GM21360 (cell line): ENCODE measurements around the gene USP2.
"Not testable (repeated sequence)": the region's sequence is repeated elsewhere in the genome, so short reads cannot be mapped to it uniquely, and the experiment has no call there.

ENCODE experiments used
- ATAC-seq: cut with Tn5 transposase; IDR thresholded peaks from one replicate; pipeline ENCODE4 v1.9.1; 2021; ENCODE audit warnings: mild to moderate bottlenecking, moderate library complexity; ENCODE audit not compliant: unreplicated experiment

USP2 gene

DNA sequence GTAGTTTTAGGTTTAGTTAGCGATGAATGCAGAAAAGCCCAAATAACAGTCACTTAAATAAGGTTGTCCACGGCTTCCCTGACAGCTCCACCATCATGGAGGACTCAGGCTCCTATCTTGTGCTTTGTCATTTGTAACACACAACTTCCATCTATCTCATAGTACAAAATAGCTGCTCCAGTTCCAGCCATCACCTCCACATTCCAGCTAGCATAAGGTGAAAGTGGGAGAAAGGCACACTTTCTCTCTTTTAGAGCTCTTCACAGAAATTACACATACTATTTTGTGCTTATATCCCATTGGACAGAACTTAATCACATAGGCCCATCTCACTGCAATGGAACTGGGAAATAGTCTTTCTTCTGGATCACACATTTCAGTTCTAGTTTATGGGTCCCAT lies 32.8 kb upstream of the USP2 start:
- no peak for ATAC-seq

DNA sequence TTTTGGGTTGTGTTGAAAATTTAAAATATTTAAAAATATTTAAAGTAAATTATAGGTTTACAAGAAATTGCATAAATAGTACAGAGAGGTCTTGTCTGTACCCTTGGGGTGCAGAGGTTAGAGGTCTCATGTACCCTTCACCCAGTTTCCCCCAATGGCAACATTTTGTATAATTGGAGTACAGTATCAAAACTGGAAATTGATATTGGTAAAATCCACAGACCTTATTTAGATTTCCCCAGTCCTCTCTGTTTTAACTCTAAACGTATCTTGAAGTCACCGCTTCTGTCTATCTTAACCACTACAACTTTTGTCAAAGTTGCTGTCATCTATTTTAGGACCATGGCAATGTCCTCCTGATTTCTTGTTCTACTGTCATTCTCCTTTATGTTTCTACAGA lies 30.6 kb upstream of the USP2 start:
- no peak for ATAC-seq

DNA sequence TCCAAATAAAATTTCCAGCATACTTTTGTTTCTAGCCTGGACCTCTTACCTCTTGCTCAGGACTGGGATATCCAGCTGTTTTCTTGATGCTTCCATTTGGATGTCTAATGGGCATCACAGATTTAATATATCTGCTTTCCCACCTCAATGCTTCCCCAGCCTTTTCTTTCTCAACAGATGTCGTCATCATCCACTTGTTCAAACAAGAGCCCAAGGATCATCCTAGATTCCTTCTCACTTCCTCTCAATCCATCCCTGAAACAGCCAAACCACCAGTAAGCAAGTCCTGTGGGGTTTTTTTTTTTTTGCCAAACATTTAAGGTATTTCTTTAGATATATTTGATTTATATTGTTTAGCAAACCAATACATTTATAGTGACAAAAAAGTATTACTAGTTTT lies 29.0 kb upstream of the USP2 start:
- no peak for ATAC-seq

DNA sequence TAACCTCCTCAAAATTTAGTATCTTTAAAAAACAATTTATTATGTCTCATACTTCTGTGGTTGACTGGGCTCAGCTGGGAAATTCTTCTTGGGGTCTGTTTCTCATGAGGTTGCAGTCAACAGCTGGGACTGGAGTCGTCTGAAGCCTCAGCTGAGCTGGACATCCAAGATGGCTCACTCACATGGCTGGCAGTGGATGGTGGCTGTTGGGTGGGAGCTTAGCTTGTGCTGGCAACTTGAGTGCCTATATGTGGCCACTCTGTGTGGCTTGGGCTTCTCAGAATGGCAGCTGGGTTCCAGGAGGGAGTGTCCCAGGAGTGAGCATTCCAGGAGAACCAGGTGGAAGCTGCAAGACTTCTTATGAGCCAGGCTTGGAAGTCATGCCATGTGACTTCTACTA lies 28.2 kb upstream of the USP2 start:
- ATAC-seq: no peak

DNA sequence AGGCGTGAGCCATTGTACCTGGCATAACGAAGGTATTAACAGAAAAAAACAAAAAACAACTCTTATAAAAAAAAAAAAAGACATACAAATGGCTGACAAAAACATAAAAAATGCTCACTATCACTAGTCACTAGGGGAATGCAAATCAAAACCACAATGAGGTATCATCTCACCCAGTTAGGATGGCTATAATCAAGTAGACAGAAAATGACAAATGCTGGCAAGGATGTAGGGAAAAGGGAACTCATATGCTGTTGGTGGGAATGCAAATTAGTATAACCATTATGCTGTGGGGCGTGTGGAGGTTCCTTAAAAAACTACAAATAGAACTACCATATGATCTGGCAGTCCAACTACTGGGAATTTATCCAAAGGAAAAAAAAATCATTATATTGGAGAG lies 24.5 kb upstream of the USP2 start:
- ATAC-seq: no peak

DNA sequence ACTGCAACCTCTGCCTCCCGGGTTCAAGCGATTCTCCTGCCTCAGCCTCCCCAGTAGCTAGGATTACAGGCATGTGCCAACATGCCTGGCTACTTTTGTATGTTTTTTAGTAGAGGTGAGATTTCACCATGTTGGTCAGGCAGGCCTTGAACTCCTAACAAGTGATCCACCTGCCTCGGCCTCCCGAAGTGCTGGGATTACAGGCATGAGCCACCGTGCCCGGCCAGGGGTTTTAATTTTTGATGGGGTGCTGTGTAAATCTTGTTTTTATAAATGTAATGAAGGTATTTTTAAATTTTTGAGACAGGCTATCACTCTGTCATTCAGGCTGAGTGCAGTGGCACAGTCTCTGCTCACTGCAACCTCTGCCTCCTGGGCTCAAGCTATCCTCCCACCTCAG lies 24.0 kb upstream of the USP2 start:
- not testable (repeated sequence) for ATAC-seq

DNA sequence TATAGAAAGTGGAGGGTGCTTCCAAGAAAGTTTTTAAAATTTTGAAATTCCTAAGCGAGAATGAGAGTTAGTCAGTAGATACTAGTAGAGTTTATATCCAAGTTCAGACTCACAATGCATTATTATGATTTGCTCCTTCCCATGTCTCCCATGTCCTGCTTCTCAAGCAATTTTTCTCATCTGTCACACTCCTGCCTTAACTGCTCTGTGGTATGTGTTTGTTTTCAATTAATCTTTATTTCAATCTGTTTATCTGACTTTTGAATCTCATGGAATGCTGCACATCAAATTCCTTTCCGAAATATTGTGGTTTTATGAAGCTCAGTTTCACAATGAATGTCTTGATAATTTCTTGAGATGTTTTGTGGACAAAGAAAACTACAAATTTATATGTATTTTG lies 23.4 kb upstream of the USP2 start:
- no peak for ATAC-seq

DNA sequence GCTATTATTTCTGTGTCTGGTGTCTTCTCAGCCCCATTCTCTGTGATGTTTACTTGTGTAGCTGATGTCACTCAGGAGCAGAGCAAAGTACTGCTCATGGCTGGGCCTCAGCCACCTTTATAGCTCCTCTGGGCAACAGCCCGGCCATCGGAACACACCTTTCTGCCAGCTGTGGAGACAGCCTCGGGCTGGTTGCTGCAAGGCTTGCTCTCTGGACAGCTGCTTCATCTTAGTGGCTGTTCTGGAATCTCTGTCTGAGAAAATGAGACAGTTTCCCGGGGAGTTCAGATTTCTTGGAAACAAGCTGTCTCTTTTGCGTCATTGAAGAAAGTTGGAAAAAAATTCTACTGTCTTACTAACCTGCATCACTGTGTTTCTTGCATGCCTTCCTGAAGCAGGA lies 21.5 kb upstream of the USP2 start:
- no peak for ATAC-seq

DNA sequence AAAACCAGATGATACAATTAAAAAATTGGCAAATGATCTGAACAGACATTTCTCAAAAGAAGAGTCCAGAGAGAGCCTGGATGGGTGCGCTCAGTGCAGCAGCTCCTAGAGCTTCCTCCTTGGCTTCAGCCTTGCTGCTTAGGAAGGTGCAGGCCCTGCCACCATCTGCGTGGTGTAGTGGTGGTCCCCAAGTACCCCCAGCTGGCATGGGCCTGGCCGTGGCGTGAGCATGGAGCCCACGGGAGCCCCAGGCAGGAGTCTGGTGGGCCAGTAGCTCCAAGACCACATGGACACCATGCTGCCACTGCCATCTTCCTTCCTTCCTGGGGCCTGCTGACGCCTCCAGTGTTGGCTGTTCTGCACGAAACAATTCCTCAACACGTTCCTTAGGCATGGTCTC lies 21.0 kb upstream of the USP2 start:
- no peak for ATAC-seq

DNA sequence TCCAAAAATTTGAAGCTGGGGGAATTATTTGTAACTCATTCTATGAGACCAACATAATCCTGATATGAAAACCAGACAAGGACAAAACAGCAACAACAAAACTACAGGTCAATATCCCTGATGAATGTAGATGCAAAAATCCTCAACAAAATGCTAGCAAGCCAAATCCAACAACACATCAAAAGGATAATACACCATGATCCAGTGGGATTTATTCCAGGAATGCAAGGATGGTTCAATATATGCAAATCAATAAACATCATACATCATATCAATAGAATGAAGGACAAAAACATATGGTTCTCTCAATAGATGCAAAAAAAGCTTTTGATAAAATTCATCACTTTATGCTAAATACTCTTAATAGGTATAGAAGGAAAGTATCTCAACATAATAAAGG lies 19.4 kb upstream of the USP2 start:
- no peak for ATAC-seq

DNA sequence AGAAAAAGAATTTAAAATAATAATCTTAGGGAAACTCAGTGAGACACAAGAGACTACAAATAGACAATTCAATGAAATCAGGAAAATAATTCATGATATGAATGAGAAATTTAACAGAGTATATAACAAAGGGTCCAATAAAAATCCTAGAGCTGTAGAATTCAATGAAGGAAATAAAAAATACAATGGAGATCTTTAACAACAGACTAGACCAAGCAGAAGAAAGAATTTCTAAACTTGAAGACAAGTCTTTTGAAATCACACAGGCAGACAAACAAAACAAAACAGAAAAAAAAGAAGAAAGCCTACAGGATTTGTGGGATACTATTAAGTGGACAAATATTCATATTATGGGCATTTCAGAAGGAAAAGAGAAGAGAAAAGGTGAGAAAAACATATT lies 16.2 kb upstream of the USP2 start:
- no peak for ATAC-seq

DNA sequence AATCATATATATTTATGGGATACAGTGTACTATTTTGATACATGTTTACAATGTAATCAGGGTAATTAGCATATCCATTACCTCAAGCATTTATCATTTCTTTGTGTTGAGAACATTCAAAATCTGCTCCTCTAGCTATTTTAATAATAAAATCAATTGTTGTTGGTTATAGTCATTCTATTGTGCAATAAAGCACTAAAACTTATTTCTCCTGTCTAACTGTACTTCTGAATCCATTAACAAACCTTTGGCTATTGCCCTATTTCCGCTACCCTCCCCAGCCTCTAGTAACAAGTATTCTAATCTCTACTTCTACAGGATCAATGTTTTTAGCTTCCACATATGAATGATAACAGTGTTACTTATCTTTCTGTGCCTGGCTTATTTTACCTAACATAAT lies 15.3 kb upstream of the USP2 start:
- no peak for ATAC-seq

DNA sequence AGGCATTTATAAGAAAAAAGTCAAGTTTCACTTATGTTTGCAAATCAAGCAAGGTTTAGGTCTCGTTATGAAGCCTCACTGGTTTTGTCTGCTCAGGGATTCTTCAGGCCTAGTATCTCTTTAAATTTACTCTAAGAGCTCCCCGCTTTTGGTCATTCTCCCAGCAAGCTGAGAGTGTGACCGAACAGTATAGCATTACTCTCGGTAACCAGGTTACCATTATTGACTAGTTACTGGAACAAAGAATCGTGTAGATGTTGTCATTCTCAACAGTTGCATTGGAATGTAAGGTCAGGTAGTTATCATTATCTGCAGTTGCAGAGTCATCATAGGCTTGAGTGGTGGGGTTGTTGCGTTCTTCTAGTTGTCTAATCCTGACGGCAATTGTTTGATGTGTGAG lies 9.8 kb upstream of the USP2 start:
- ATAC-seq: no peak

DNA sequence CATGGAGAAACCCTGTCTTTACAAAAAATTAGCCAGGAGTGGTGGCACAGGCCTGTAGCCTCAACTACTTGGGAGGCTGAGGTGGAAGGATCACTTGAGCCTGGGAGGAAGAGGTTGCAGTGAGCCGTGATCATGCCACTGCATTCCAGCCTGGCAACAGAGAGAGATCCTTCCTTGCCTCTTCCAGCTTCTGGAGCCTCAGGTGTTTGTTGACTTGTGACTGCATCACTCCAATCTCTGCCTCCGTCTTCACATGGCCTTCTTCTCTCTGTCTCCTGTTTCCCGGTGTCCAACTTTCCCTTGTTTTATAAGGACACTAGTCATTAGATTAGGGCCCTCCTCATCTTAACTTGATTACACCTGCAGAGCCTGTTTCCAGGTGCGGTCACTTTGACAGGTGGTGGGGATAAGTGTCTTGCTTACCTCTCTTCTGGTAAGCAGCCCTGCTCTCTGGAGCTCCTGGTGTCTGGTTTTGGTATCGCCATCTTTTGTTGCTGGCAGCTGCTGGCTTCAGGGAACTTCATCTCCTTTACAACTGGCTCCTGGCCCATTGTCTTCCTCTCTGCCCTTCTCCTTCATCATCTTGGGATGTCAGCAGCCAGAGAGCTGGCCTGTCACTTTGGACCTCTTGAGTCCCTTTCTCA lies 8.2 kb upstream of the USP2 start:
- ATAC-seq: no peak

DNA sequence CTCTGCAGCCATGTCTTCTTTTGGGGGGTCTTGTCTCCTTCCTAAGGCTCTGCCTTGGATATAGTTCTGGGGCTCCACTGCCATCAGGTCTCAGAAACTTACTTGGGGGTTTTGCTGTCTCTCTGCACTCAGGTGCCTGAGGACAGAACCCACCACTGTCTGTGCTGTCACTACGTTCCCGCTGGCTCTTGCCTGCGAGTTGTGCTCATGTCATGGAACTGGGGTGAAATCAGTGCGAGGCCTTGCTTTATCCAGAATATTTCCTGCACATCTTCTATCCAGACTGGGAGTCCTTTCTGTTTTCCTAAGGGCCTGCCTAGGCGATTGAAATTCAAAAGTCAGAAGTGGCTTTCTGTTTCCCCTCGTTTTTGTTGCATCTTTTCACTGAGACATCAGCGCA lies 6.6 kb upstream of the USP2 start:
- ATAC-seq: no peak

DNA sequence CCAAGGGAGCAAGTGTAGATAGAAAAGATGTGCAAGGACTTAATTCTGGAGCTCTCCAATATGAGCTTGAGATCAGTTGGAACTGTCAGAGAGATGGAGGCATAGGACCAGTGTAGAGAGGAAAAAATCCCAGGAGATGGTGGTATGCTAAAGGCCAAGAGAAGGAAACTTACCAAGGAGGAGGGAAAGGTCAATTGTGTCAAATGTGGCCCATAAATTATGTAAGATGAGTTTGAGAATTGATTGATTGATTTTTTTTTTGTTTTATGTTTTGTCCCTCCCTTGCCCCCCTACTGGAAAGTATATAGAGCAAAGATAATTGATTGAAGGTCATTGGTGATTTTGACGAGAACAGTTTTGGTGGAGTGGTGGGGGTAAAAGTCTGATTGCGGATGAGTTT lies 2.8 kb upstream of the USP2 start:
- ATAC-seq: no peak

DNA sequence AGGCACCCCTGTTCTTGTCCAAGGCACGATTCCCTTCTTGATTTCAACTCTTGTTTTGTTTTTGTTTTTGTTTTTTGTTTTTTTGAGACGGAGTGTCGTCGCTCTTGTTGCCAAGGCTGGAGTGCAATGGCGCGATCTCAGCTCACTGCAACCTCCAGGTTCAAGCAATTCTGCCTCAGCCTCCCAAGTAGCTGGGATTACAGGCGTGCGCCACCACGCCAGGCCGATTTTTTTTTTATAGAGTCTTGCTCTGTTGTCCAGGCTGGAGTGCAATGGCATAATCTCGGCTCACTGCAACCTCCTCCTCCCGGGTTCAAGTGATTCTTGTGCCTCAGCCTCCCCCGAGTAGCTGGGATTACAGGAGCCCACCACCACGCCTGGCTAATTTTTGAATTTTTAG lies 1.0 kb upstream of the USP2 start:
- not testable (repeated sequence) for ATAC-seq

DNA sequence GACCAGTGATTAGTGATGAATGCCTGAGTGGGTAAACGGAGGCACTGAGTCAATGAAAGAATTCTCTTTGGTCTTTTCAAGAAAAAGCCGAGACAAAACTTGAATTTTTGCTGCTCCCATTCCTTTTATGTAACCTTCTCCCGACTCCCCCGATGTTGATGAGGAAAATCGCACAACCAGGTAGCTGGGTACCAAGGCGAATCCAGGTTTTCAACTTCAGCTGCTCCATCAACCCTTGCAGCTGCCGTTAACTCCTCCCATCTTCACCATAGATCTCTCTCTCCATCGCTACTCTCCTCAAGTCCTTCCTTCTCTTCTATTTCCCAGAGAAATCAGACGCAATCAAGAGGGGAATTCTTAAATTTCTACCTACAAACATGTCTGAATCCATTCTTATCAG lies 611 bp upstream of the USP2 start:
- ATAC-seq: no peak

DNA sequence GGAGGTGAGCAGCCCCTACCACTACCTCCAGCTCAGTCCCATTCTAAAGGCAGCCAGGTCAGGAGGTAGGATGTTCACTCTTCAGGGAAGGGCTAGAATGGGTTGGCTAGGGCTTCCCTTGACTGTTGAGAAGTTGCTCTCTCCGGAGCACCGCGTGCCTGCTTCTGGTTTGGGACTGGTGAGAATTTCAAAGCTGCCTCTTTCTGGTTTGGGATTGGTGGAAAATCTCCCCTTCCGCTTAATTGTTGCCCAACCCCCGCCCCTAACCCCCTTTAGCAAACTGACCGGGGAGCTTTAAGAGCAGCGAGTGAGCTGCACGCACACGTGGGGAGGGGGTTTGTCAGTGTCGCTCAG lies 686 bp downstream of the USP2 start:
- no peak for ATAC-seq

DNA sequence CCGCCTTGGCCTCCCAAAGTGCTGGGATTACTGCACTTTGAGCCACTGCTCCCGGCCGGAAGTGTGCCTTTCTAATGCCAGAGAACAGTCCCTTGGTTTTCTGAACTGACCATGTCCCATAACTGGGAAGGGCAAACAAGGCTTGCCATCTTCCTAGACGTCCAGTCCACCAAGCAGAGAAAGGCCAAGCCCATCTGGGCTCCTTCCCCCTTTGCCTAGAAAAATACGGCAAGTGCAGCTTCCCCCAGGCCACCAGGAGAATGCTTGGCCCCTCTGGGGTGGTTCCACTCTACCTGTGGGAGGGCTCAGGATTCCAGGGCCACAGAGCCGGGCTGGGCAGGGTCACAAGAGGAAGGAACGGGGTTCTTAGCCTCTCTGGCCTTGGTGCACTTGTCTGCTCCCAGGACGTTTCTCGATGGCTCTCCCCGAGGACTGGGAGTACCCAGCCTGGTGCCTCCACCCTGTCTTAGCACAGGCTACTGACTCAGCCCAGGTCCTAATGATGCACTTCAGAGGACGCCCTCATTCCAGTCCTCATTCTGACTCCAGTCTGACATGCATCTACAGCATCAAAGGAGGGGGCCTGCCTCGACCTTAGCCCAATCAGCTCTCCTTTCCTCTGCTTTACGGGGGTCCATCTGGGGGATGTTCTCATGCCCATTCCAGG lies 1.2 kb downstream of the USP2 start:
- ATAC-seq: no peak

DNA sequence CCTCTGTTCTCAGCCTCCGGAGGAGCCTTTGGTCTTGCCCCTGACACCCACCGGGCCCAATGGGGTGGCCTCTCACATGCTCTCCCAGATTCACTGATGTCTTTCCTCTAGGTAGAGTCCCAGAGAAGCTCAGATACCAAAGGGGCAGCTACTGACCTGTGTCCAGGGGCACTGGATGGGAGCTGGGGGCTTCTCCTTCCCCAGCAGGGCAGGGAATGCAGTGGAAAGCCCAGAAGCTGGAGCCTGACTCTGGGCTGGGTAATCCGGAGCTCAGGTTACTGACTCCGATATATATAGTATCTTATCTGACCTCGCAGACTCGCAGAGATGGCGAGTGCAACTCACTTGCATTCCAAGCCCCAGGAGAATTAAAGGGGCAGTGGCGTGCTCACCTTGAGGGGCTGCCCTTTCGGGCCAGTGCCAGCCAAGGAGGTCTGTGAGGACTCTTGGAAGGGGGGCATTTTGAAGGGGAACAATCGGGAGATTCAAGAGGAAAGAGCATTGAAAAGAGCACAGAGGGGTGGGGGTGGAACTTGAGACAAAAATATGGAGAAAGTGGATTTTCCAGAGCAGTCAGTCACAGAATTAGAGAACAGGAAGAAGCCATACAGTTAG lies 2.5 kb downstream of the USP2 start:
- no peak for ATAC-seq

DNA sequence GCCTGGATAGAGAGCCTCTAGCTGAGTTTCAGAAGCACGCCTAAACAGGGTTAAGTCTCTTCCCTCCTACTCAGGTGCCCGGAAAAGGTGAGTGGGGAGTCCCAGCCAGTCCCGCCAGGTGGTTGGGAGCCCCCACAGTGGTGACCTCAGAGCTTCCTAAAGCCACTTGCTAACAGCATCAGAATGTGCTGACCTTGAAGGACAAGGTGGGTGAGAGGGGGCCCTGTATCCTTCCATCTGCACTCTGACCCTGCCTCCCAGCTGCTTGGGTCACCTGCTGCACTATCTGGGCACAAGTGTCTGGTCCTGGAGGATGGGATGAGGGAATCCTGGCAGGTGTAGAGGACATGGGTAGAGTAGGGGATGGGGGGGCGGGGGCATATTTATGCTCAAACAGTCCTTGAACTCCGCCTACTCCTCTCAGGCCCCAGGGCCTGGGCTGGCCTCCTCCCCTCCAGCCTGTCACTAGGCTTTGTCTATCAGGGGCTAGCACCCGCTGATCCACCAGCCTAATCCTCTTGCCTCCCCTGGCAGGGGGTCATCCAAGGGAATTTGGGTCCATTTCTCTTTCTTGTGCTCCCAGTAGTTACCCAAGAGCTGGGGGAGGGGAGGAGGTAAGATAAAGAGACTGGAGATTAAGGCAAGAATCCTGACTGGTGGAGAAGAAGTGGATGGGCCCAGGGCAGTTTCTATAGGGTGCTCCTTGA lies 3.4 kb downstream of the USP2 start:
- no peak for ATAC-seq
